Heart left ventricle (tissue), 16 donors: Measurements from ENCODE around the gene NUMB. TPM values are rescaled to one million over a fixed set of nuclear protein-coding genes. Genes with fewer than 3 reads are reported as not detected.

Source experiments
- ATAC-seq, 4 donors: fragments of 200-7000 bp; cut with Tn5 transposase; one replicate each; pipeline ENCODE4 v1.9.1; 2020 to 2022; ENCODE audit warnings: moderate library complexity in 4 of 4, mild to moderate bottlenecking in 3 of 4, moderate number of reproducible peaks in 1 of 4
- DNase-seq, 5 donors: peaks; one replicate each; pipeline ENCODE4 v3.0.0-alpha.2; 2020
- H3K27ac ChIP-seq, 12 donors: fragments of 200-600 bp; sonication (generic) in 4 of 12; one replicate each; pipeline versions ENCODE4 v1.5.0 to v1.8.0; 2016 to 2022; ENCODE audit warnings: mild to moderate bottlenecking in 2 of 12
- H3K27me3 ChIP-seq, 9 donors: fragments of 200-600 bp; sonication (generic) in 2 of 9; one replicate each; pipeline versions ENCODE4 v1.5.1 to v1.8.0; 2016 to 2022; ENCODE audit warnings: mild to moderate bottlenecking in 3 of 9
- H3K36me3 ChIP-seq, 9 donors: fragments of 200-600 bp; sonication (generic) in 2 of 9; one replicate each; pipeline versions ENCODE4 v1.5.0 to v1.8.0; 2018 to 2022; ENCODE audit warnings: mild to moderate bottlenecking in 2 of 9
- H3K4me1 ChIP-seq, 12 donors: fragments of 200-600 bp; sonication (generic) in 4 of 12; one replicate each; pipeline versions ENCODE4 v1.5.0 to v1.8.0; 2016 to 2022; ENCODE audit warnings: mild to moderate bottlenecking in 3 of 12
- H3K4me3 ChIP-seq, 12 donors: fragments of 200-600 bp; sonication (generic) in 4 of 12; one replicate each; pipeline versions ENCODE4 v1.5.0 to v1.8.0; 2017 to 2022; ENCODE audit warnings: mild to moderate bottlenecking in 9 of 12, moderate library complexity in 4 of 12
- H3K9me3 ChIP-seq, 12 donors: fragments of 200-600 bp; sonication (generic) in 4 of 12; one replicate each; pipeline versions ENCODE4 v1.5.0 to v1.8.0; 2016 to 2022; ENCODE audit warnings: mild to moderate bottlenecking in 1 of 12
- POLR2A ChIP-seq, 2 donors: fragments of 450-650 bp; IDR thresholded peaks; one replicate each; pipeline ENCODE4 v1.6.1; 2017; ENCODE audit warnings: antibody characterized with exemption in 2 of 2, mild to moderate bottlenecking in 2 of 2, moderate library complexity in 2 of 2
- WGBS, 4 donors: extraction: QIAGEN DNeasy Blood & Tissue Kit in 2 of 4; methylation state at CpG; one replicate each; pipeline versions ENCODE4 v1.1.5 to v1.1.7; 2013 to 2018; 5-methylcytosine and 5-hydroxymethylcytosine counted together
- intact Hi-C, 10 donors: fragments of 100-400 bp; cut with DNase I; formaldehyde crosslinking; loops; one replicate each; pipeline versions ENCODE4 v1.11.1 to v1.14.2; 2022
- polyA plus RNA-seq, 2 donors: library from polyadenylated mRNA; stranded (reverse); fragments of 200-250 nt; gene quantifications; one replicate each; pipeline ENCODE4 v1.2.3, GENCODE V29; 2013
- total RNA-seq, 9 donors: library from RNA; depleted of rRNA in 2 of 9; stranded (reverse); fragments of >200 nt in 2 of 9; fragmentation: NEBNext Ultra II Directional in 3 of 9; extraction: Animal tissue kit (Norgen Biotek cat#: 25700) in 3 of 9; gene quantifications; one replicate each; pipeline versions ENCODE4 v1.1.0 to v1.2.4, GENCODE V29; 2016 to 2023
- TF ChIP-seq, protein P1 (sequence below), 12 donors: fragments of 200-600 bp; sonication (generic) in 4 of 12; IDR thresholded peaks; one replicate each; pipeline versions ENCODE4 v1.5.0 to v1.8.0; 2018 to 2022; ENCODE audit warnings: antibody characterized with exemption in 12 of 12, mild to moderate bottlenecking in 5 of 12
- donor health status: ischemic (EF 13 %, LVEDD 7.1; RV severe dilation, severe dysfunction).
- donor health status: healthy with polysubstance abuse.
- donor health status: DM: no; HTN: yes; CAD: no.
- donor health status: DM: no; HTN: no; CAD: no.
- donor health status: ischemic (EF 25% LVEDD 6.9; RV normal size, moderate dysfunction).
- donor health status: ischemic (EF 25% LVEDD 5.7; RV mildly dilated, moderate dysfunction).
- donor health status: healthy.
- donor health status: DM: yes; HTN: yes; CAD: no.
- donor health status: ischemic (EF 35%, LVEDD 5.7; RV mildly dilated, moderate dysfunction).
- donor health status: nonischemic (EF 11% LVEDD 7.7; RV severe dilation, severe dysfunction).
- donor health status: DM: yes; HTN: yes; CAD: no.
- donor health status: PGD.
- donor health status: ischemic (EF 29% LVEDD 5.4; RV normal size, mild dysfunction).
- donor health status: nonischemic (EF 23%, LVEDD 6.1; RV moderate dilation, normal function).

Gene NUMB
- total and polyA plus RNA-seq, 11 donors: 18.2 to 59.1 (median 34.9) TPM

DNA sequence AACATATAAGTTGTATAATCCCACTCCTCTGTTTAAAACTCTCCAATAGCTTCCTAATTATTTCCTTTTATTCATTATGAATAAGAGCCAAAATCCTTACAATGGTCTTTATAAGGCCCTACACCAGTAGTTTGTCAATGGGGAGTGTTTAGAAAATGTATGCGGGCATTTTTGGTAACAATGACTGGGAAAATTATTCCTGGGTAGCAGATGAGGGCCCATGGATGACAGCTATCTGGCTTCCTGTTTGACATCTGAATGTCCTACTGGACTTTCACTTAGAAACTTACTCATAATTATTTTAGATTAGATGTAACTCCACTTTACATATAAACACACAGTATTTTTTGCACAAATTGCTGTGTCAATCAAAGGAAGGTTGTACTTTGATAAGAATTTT, 119.8 kb downstream of the NUMB start:
- H3K4me3 ChIP-seq: no peak overlapping the region
- H3K36me3 ChIP-seq: peaks cover 0 to 4% (median 0%) of the 10 kb centered on the region in 9 donors
- 71 to 84% (median 77%) methylated on average over 1 of the region's 1 CpG for WGBS, 4 donors
- peaks cover 0 to 27% (median 2%) of the 10 kb centered on the region in 12 donors for H3K4me1 ChIP-seq
- no peak overlapping the region for H3K27ac ChIP-seq
- no peak for TF ChIP-seq POLR2A (IDR thresholded peaks at IDR 0.05)
- TF ChIP-seq, protein P1, sequence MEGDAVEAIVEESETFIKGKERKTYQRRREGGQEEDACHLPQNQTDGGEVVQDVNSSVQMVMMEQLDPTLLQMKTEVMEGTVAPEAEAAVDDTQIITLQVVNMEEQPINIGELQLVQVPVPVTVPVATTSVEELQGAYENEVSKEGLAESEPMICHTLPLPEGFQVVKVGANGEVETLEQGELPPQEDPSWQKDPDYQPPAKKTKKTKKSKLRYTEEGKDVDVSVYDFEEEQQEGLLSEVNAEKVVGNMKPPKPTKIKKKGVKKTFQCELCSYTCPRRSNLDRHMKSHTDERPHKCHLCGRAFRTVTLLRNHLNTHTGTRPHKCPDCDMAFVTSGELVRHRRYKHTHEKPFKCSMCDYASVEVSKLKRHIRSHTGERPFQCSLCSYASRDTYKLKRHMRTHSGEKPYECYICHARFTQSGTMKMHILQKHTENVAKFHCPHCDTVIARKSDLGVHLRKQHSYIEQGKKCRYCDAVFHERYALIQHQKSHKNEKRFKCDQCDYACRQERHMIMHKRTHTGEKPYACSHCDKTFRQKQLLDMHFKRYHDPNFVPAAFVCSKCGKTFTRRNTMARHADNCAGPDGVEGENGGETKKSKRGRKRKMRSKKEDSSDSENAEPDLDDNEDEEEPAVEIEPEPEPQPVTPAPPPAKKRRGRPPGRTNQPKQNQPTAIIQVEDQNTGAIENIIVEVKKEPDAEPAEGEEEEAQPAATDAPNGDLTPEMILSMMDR (IDR thresholded peaks at IDR 0.05): no peak
- H3K9me3 ChIP-seq: no peaks in the 10 kb centered on the region
- DNase-seq (no peak), ATAC-seq (no peak)
- no peaks in the 10 kb centered on the region for H3K27me3 ChIP-seq
- intact Hi-C loops: no loop called here

DNA sequence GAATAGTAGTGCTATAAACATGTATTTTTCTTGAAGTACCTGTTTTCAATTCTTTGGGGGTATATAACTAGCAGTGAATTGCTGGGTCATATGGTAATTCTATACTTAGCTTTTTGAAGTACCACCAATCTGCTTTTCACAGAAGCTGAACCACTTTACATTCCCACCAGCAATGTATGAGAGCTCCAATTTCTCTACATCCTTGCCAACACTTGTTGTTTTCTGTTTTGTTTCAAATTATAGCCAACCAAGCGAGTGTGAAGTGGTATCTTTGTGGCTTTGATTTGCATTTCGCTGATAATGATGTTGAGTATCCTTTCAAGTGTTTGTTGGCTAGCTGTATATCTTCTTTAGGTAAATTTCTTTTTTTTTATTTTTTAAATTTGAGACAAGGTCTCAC, 125.3 kb downstream of the NUMB start:
- DNase-seq (no peak), ATAC-seq (no peak)
- no peak overlapping the region for H3K27ac ChIP-seq
- 93 to 98% (median 96%) methylated on average over 2 of the region's 2 CpGs for WGBS, 4 donors
- H3K9me3 ChIP-seq: no peaks in the 10 kb centered on the region
- intact Hi-C loops: no loop called here
- H3K36me3 ChIP-seq: no peaks in the 10 kb centered on the region
- H3K4me3 ChIP-seq: no peak overlapping the region
- peaks cover 0 to 16% (median 1%) of the 10 kb centered on the region in 12 donors for H3K4me1 ChIP-seq
- H3K27me3 ChIP-seq: no peaks in the 10 kb centered on the region
- TF ChIP-seq POLR2A (IDR thresholded peaks at IDR 0.05): no peak
- TF ChIP-seq, protein P1 (IDR thresholded peaks at IDR 0.05): no peak

DNA sequence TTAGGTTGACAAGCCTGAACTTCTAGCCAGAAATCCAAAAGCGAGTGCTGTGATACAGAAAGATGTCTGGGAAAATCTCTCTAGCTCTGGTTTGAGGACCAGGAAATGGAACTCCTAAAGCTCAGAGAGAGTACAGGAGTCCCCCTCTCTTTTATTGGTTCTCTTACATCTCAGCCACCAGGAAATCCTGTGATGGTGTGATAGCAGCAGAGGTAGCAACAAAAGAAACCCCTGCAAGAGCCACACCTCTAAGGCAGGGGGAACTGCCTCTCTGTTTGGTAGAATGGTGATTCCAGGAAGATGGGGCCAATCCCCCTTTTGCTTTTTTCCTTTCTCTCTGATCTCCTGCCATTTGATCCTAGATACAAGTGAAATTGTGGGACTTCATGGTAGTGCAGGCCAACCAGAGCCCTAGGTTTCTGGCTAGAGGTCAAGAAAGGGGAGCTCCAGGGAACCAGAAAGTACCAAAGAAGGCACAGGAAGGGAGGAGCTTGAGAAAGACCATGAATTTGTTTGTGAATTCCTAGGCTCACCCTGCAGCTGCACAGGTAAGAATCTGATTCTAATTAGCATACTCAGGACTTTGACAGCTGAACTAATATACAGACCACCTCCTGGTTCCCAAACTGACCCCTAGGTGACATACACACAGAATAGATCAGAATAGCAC, 132.6 kb downstream of the NUMB start:
- WGBS, 4 donors: 77 to 100% (median 99%) methylated on average over 1 of the region's 1 CpG
- Histone ChIP-seq H3K4me1 (peaks cover 0 to 18% (median 6%) of the 10 kb centered on the region in 12 donors), H3K27me3 (no peaks in the 10 kb centered on the region), H3K4me3 (no peak overlapping the region), H3K27ac (no peak overlapping the region), H3K36me3 (peaks cover 0 to 25% (median 14%) of the 10 kb centered on the region in 9 donors), H3K9me3 (no peaks in the 10 kb centered on the region)
- no peak for DNase-seq
- TF ChIP-seq, protein P1 (IDR thresholded peaks at IDR 0.05): no peak
- no peak for TF ChIP-seq POLR2A (IDR thresholded peaks at IDR 0.05)
- intact Hi-C loops: no loop called here
- ATAC-seq: no peak

DNA sequence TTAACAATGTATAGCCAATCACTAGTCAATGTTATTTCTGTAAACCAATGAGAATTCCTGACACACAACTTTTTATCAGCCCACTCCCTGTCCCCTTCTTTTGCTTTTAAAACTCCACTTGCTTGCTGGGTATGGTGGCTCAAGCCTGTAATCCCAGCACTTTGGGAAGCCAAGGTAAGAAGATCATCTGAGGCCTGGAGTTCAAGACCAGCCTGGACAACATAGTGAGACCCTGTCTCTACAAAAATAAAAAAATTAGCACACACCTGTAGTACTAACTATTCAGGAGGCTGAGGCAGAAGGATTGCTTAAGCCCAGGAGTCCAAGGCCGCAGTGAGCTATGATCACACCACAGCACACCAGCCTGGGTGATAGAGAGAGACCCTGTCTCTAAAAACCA, 133.3 kb downstream of the NUMB start:
- Histone ChIP-seq H3K36me3 (peaks cover 0 to 26% (median 14%) of the 10 kb centered on the region in 9 donors), H3K4me3 (no peak overlapping the region), H3K9me3 (no peaks in the 10 kb centered on the region), H3K27me3 (no peaks in the 10 kb centered on the region), H3K4me1 (peaks cover 0 to 18% (median 6%) of the 10 kb centered on the region in 12 donors), H3K27ac (no peak overlapping the region)
- DNase-seq (no peak), ATAC-seq (no peak)
- 98 to 100% (median 99%) methylated on average over 1 of the region's 1 CpG for WGBS, 4 donors
- TF ChIP-seq, protein P1 (IDR thresholded peaks at IDR 0.05): no peak
- TF ChIP-seq POLR2A (IDR thresholded peaks at IDR 0.05): no peak
- intact Hi-C loops: no loop called here
